Mucosa of stomach (tissue), 1 donor: ENCODE measurements around the gene SINHCAF.

ENCODE experiments used
- H3K27me3 ChIP-seq: one replicate; pipeline ENCODE4 v1.7.0; 2013; ENCODE audit warnings: mild to moderate bottlenecking, low read length; ENCODE audit not compliant: control insufficient read depth, insufficient read depth
- H3K36me3 ChIP-seq: one replicate; pipeline ENCODE4 v1.7.0; 2013; ENCODE audit warnings: low read length; ENCODE audit not compliant: control insufficient read depth, insufficient read depth
- H3K4me1 ChIP-seq: one replicate; pipeline ENCODE4 v1.7.0; 2013; ENCODE audit warnings: mild to moderate bottlenecking, low read length; ENCODE audit not compliant: control insufficient read depth, insufficient read depth
- H3K4me3 ChIP-seq: one replicate; pipeline ENCODE4 v1.7.0; 2013; ENCODE audit warnings: low read length
- H3K9ac ChIP-seq: one replicate; pipeline ENCODE4 v1.7.0; 2013; ENCODE audit warnings: mild to moderate bottlenecking, low read length, moderate library complexity
- H3K9me3 ChIP-seq: one replicate; pipeline ENCODE4 v1.7.0; 2013; ENCODE audit warnings: mild to moderate bottlenecking, low read length, moderate library complexity; ENCODE audit not compliant: control insufficient read depth
- donor health status: Pancreatic carcinoma.

Gene SINHCAF

DNA sequence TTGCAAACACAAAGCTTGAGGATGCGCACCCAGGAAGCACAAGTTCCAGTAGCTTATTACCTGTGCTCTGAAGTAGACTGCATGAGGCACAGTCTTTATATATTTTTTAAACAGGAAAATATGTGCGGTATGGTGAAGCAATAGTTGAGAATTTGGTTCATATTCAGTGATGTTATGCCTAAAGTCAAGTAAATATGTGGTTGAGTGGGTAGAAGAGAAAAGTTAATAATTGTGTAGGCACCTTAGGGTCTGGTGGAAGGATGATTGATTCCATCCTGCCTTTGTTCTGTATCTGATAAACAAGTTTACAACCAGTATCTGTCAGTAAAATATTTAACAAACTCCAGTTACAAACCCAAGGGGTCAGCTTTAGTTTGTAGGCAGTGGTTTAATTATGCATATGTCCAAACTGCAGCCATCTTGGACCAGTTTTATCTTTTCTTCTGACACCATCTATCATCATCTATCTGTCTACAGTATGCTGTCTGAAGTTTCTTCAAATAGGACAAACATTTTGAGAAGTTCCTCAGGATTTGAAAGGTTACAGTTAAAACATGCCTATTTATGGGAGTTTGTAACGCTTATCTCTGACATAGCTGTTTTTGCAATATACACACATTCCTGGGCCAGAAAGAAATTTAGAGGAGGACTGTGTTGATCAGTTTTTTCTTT, 10.8 kb downstream of the SINHCAF start:
- H3K4me3 ChIP-seq, result no peak overlapping the region
- peaks cover 6% of the 10 kb centered on the region for H3K4me1 ChIP-seq
- no peak overlapping the region for H3K9ac ChIP-seq
- H3K9me3 ChIP-seq, result no peaks in the 10 kb centered on the region
- no peaks in the 10 kb centered on the region for H3K27me3 ChIP-seq
- no peaks in the 10 kb centered on the region for H3K36me3 ChIP-seq

DNA sequence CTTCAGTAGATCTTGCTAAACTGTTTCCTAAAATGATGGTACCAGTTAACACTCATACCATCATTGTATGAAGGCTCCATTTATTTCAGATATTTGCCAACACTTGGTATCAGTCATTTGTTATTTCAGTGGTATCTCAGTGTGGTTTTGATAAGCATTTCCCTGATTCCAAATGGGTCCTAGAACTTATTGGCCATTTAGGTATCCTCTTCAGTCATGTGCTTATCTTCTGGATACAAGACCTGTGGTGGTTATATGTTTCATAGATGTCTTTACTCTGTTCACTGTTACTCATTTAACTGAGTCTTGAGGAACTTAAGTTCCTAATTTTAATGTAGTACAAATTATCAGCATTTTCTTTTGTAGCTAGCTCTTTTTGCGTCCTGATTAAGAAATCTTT, 13.5 kb downstream of the SINHCAF start:
- Histone ChIP-seq H3K4me3 (no peak overlapping the region), H3K4me1 (no peaks in the 10 kb centered on the region), H3K27me3 (no peaks in the 10 kb centered on the region), H3K9me3 (no peaks in the 10 kb centered on the region), H3K9ac (no peak overlapping the region), H3K36me3 (no peaks in the 10 kb centered on the region)

DNA sequence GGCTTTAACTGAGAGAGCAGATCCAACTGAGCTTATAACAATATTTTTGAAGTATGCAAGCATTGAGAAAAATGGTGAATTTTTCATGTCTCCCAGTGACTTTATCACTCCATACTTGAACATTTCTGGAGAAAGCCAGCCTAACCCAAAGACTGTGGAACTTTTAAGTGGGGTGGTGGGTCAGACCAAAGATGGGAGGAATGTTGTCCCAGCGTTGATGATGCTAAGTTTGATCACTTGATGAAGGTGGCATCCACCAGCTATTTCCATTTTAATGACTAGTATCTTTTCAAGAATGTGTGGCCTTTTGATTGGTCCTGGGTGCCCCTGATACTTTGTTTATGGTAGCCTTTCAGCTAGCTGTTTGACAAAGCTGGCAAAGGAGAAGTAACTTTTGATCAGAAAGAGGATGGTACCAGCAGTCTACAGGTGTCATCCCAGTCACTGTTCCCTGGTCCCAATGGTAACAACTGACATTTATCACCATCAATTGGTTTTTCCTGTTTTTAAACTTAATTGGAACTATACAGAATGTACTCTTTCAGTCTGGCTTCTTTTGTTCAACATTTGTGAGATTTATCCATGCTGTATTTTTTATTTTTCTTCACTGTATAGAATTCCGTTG, 14.2 kb downstream of the SINHCAF start:
- no peaks in the 10 kb centered on the region for H3K4me1 ChIP-seq
- H3K9ac ChIP-seq, result no peak overlapping the region
- no peaks in the 10 kb centered on the region for H3K27me3 ChIP-seq
- no peaks in the 10 kb centered on the region for H3K36me3 ChIP-seq
- H3K9me3 ChIP-seq, result no peaks in the 10 kb centered on the region
- no peak overlapping the region for H3K4me3 ChIP-seq

DNA sequence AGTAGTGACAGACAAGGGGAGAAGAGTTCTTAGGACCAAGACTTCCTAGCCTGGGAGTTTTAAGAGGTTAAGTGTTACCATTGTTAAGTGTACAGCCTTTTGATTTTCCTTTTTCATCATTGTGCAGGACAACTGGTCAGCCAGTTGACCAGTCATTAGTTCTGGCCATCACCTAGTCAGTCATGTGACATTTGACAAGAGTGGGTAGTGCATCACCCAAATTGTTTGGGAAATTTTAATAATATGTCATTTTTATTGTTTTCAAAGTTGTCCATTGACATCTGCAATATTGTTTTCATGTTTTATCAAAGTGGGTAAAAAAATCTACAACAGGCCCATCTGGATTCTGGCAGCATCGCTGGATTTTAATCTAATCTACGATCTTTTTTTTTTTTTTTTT, 15.5 kb downstream of the SINHCAF start:
- Histone ChIP-seq H3K9me3 (no peaks in the 10 kb centered on the region), H3K4me1 (no peaks in the 10 kb centered on the region), H3K9ac (no peak overlapping the region), H3K4me3 (no peak overlapping the region), H3K36me3 (no peaks in the 10 kb centered on the region), H3K27me3 (no peaks in the 10 kb centered on the region)

DNA sequence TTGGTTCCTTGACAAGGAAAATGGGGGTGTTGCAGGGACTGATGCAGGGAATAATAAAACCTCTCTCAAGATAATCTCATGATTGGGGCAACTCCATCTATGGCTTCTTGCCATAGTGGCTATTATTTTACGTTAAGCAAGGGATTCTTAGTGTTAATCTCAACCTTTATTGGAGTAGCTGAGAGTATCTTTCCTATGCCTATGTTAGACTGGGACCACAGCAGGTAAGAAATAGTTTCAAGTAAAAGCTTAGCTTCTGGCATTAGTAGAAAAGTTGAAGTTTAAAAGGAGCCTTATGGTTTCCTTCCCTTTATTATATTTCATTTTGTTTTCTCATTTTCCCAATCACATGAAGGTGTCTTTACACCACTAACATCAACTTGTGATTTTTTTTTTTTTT, 16.7 kb downstream of the SINHCAF start:
- Histone ChIP-seq H3K27me3 (no peaks in the 10 kb centered on the region), H3K4me1 (no peaks in the 10 kb centered on the region), H3K9ac (no peak overlapping the region), H3K36me3 (no peaks in the 10 kb centered on the region), H3K9me3 (no peaks in the 10 kb centered on the region), H3K4me3 (no peak overlapping the region)

DNA sequence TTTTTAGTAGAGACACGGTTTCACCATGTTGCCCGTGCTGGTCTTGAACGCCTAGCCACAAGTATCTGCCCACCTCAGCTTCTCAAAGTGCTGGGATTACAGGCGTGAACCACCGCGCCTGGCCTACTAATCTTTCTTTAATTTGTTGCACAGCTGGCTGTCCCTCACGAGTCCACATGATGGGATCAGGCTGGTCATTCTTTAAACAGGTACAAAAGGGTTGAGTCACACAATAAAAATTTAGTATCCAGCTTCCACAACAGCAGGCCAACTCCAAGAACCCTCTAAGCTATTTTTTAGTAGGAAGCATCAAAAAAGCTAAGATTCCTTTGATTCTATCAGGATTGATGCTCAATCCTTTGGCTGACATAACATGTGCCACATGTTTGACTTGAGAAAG, 17.8 kb downstream of the SINHCAF start:
- Histone ChIP-seq H3K4me1 (no peaks in the 10 kb centered on the region), H3K27me3 (no peaks in the 10 kb centered on the region), H3K9ac (no peak overlapping the region), H3K9me3 (no peaks in the 10 kb centered on the region), H3K4me3 (no peak overlapping the region), H3K36me3 (no peaks in the 10 kb centered on the region)

DNA sequence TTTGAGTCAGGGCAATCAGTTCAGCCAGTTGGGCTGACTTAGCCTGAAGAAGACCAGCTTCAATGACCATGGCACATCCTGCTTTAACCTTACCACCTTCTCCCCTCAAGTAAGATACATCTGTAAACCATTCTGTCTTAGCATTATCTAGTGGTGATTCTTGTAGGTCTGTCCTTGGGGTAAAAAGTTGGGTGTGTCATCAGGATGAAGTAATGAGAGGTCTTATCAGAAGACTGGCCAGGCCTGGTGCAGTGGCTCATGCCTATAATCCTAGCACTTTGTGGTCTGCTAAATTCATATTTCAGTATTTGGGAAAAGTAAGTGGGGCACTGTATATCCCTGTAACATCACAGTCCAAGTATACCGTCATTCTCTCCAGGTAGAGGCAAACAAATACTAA, 19.1 kb downstream of the SINHCAF start:
- Histone ChIP-seq H3K27me3 (no peaks in the 10 kb centered on the region), H3K36me3 (no peaks in the 10 kb centered on the region)

DNA sequence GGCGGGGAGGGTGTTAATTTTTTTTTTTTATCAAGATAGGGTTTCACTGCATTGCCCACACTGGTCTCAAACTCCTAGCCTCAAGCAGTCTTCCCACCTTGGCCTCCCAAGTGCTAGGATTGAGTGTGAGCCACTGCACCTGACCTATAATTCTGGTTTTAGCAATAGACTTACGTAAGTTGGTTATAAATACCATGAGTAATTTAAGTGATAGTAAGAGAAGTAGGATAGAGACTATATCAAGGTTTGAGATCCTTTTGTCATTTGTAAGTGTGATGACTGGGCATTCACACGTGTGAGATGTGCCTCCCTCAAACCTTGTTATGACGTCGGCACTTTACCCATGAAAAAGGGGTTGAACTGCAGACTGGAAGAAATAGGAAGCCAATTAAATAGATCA, 22.5 kb downstream of the SINHCAF start:
- no peak overlapping the region for H3K9ac ChIP-seq
- no peaks in the 10 kb centered on the region for H3K27me3 ChIP-seq

More for the DNA sequence above, 19.1 kb downstream of the SINHCAF start:
- Histone ChIP-seq H3K9ac (no peak overlapping the region), H3K4me1 (no peaks in the 10 kb centered on the region), H3K4me3 (no peak overlapping the region), H3K9me3 (no peaks in the 10 kb centered on the region)

DNA sequence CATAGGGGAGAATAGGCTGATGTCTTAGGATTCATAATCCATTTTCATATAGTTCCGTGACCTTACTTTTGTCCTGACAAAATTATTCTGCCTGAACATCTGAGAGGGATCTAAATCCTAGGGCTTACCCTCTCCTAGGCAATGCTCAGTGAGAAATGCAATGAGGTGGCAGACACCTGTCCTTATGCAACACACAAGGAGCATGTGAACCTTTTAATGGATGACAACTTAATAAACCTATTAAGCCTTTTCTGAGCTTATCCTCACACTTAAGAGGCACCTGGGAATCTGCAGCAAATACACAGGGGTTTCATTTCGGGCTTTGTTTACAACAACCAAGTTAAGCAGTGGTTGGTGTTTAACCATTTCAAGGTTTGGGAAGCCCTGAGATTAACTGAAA, 24.6 kb downstream of the SINHCAF start:
- Histone ChIP-seq H3K9ac (no peak overlapping the region), H3K27me3 (no peaks in the 10 kb centered on the region), H3K4me3 (no peak overlapping the region), H3K4me1 (no peaks in the 10 kb centered on the region), H3K9me3 (no peaks in the 10 kb centered on the region), H3K36me3 (no peaks in the 10 kb centered on the region)

More for the DNA sequence above, 22.5 kb downstream of the SINHCAF start:
- Histone ChIP-seq H3K36me3 (no peaks in the 10 kb centered on the region), H3K4me3 (no peak overlapping the region), H3K4me1 (no peaks in the 10 kb centered on the region), H3K9me3 (no peaks in the 10 kb centered on the region)

DNA sequence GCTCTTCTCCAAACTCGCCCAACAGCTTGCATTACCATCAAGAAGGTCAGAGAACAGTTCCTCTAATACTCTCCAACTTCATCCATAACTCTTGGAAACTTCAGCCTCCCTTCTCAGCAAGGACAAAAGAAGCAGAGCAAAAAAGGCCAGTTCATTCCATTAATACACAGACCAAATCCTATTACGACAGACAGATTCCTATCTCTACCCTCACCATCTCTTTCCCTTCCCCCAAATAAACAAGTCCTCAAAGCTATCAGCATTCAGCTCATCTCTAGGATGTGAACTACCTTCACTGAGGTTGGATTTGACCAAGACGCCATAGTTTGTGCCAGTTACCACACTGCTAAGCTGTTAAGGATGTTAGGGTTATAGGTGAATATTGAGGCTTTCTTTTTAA, 25.2 kb downstream of the SINHCAF start:
- Histone ChIP-seq H3K9me3 (no peaks in the 10 kb centered on the region), H3K4me3 (no peak overlapping the region), H3K27me3 (no peaks in the 10 kb centered on the region), H3K4me1 (no peaks in the 10 kb centered on the region), H3K36me3 (no peaks in the 10 kb centered on the region), H3K9ac (no peak overlapping the region)

DNA sequence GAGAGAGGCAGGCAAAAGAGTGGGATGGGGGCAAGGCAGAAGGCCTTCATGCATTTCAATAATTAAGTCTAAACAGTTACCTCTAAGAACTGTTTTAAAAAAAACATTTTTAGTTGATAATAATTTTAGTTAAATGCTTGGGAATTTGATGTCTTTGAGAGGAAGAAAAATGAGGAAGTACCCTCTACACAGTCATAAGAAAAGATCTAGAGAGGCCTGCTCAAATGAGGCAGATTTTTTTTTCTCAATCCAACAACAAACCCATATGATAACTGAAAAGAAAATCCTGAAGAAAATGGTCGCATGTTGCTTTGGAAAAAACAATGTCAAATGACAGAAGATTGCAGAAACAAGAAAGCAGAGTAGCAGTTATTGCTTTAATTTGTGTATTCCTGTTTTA, 25.6 kb downstream of the SINHCAF start:
- Histone ChIP-seq H3K9me3 (no peaks in the 10 kb centered on the region), H3K9ac (no peak overlapping the region), H3K4me3 (no peak overlapping the region), H3K27me3 (no peaks in the 10 kb centered on the region), H3K36me3 (no peaks in the 10 kb centered on the region), H3K4me1 (no peaks in the 10 kb centered on the region)

DNA sequence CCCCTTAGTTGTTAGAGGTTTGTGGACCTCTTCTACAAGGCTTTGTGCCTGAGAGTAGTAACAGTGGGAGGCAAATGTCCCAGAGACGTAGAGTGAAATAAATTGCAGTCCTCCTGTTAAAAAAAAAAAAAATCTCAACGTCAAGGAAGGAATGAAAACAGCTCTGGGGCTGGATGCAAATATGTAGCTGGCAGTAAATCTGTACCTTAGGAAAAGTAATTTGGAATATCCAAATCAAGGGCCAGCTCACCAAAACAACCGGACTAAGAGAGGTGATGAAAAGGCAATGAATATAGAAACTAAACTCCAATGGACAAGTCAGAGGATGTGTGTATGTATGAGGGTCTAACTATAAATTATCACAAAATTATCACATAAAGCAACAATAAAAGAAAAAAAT, 27.0 kb downstream of the SINHCAF start:
- Histone ChIP-seq H3K27me3 (no peaks in the 10 kb centered on the region), H3K4me1 (no peaks in the 10 kb centered on the region), H3K4me3 (no peak overlapping the region), H3K9ac (no peak overlapping the region), H3K9me3 (no peaks in the 10 kb centered on the region), H3K36me3 (peaks cover 4% of the 10 kb centered on the region)
